K562 (cell line): ENCODE measurements around the gene CPT1C. TPM values are rescaled to one million over a fixed set of nuclear protein-coding genes. Genes with fewer than 3 reads are reported as not detected.
A peak's percentile ranks its signal among the peaks of the same experiment; 100 is the strongest.

ENCODE experiments used
- ATAC-seq: fragments of 200-7000 bp; cut with Tn5 transposase; 3 replicates; pipeline ENCODE4 v1.9.1; 2020; ENCODE audit warnings: moderate library complexity
- BruUV-seq: library from RNA; stranded (reverse); fragments of 400-500 nt; replicated peaks from 2 replicates; lab custom pipeline; 2021; lab: Mats Ljungman, UMichigan
- CTCF ChIA-PET: fragments of 300-600 bp; formaldehyde crosslinking; extraction: SDS; loops from one replicate; lab custom pipeline; 2021; ENCODE audit warnings: low intra/inter-chr PET ratio; lab: Yijun Ruan, JAX
- POLR2A ChIA-PET: fragments of 300-600, 350-650 bp; sonication (Branson Sonifier 250); formaldehyde crosslinking; extraction: SDS; loops from one replicate; lab custom pipeline; 2021; ENCODE audit warnings: antibody characterized with exemption, inconsistent platforms; lab: Yijun Ruan, JAX
- DNase-seq, 4 experiments: peaks; one replicate each; pipeline versions ENCODE4 v3.0.0 to v3.0.0-alpha.2; 2011 to 2018; ENCODE audit warnings: low spot score in 3 of 4, mixed read lengths in 3 of 4; ENCODE audit errors: extremely low read depth in 1 of 4
- FAIRE-seq: peaks from 2 replicates; lab custom pipeline; 2011; peaks lifted over from hg19 to GRCh38; lab: Jason Lieb, UNC
- H2AFZ ChIP-seq: 2 replicates; pipeline ENCODE4 v1.6.0; 2011; ENCODE audit warnings: low read depth, low read length, control low read depth, inconsistent platforms
- H3K27ac ChIP-seq: fragments of 200-600 bp; 3 replicates; pipeline ENCODE4 v1.8.0; 2011; ENCODE audit warnings: low read depth, mild to moderate bottlenecking, control low read depth, inconsistent platforms, low read length, moderate library complexity, mixed read lengths; ENCODE audit errors: extremely low read depth
- H3K27me3 ChIP-seq, 2 experiments: fragments of 300-600 bp in 1 of 2; 2 replicates in 1 of 2; 3 replicates in 1 of 2; pipeline versions ENCODE4 v1.6.0 to v1.8.0; 2011; ENCODE audit warnings: inconsistent platforms in 2 of 2, low read length in 2 of 2, mild to moderate bottlenecking in 1 of 2, mixed read lengths in 1 of 2, moderate library complexity in 1 of 2; ENCODE audit not compliant: control insufficient read depth in 2 of 2, insufficient read depth in 2 of 2
- H3K36me3 ChIP-seq: fragments of 300-600 bp; 3 replicates; pipeline ENCODE4 v1.8.0; 2011; ENCODE audit warnings: mild to moderate bottlenecking, low read length, inconsistent platforms; ENCODE audit not compliant: control insufficient read depth, insufficient read depth
- H3K4me1 ChIP-seq, 2 experiments: fragments of 200-600 bp in 1 of 2; replicated peaks in 1 of 2; 2 replicates in 1 of 2; 3 replicates in 1 of 2; pipeline versions ENCODE4 v1.5.1 to v1.8.0; 2011; ENCODE audit warnings: inconsistent platforms in 2 of 2, low read length in 2 of 2, mild to moderate bottlenecking in 1 of 2, mixed read lengths in 1 of 2, moderate library complexity in 1 of 2; ENCODE audit not compliant: control insufficient read depth in 2 of 2, insufficient read depth in 2 of 2
- H3K4me2 ChIP-seq: 2 replicates; pipeline ENCODE4 v1.6.1; 2011; ENCODE audit warnings: low read length, control low read depth, inconsistent platforms, mixed read lengths; ENCODE audit not compliant: insufficient read depth
- H3K4me3 ChIP-seq: fragments of 200-600 bp; sonication (generic), shearing (Covaris generic); 2 replicates; pipeline ENCODE4 v1.5.1; 2016; ENCODE audit warnings: control low read depth, inconsistent platforms
- H3K79me2 ChIP-seq: fragments of 200-600 bp; 3 replicates; pipeline ENCODE4 v1.8.0; 2011; ENCODE audit warnings: low read length, inconsistent platforms; ENCODE audit not compliant: control insufficient read depth, insufficient read depth
- H3K9ac ChIP-seq, 2 experiments: 2 replicates each; pipeline versions ENCODE4 v1.6.0 to v1.6.1; 2011; ENCODE audit warnings: low read depth in 2 of 2, low read length in 2 of 2, control low read depth in 1 of 2, inconsistent platforms in 1 of 2, mild to moderate bottlenecking in 1 of 2, mixed read lengths in 1 of 2; ENCODE audit not compliant: insufficient read depth in 1 of 2
- H3K9me1 ChIP-seq: one replicate; pipeline ENCODE4 v1.6.0; 2011; ENCODE audit warnings: inconsistent platforms, mild to moderate bottlenecking, low read length, moderate library complexity; ENCODE audit not compliant: control insufficient read depth, insufficient read depth
- H3K9me3 ChIP-seq: replicated peaks from 2 replicates; pipeline ENCODE4 v1.5.1; 2011; ENCODE audit warnings: low read depth, low read length, inconsistent platforms; ENCODE audit not compliant: control insufficient read depth, insufficient read depth
- H4K20me1 ChIP-seq: replicated peaks from 2 replicates; pipeline ENCODE4 v1.6.1; 2011; ENCODE audit warnings: low read length, inconsistent platforms, mixed read lengths; ENCODE audit not compliant: control insufficient read depth, insufficient read depth
- ARNT ChIP-seq, 2 experiments: fragments of 450-650 bp; IDR thresholded peaks; 2 replicates each; pipeline ENCODE4 v1.6.1; 2016; ENCODE audit warnings: mild to moderate bottlenecking in 1 of 2
- ETS2 ChIP-seq: IDR thresholded peaks from 2 replicates; pipeline ENCODE4 v1.6.1; 2016; ENCODE audit warnings: borderline replicate concordance, missing genetic modification characterization, mild to moderate bottlenecking, moderate library complexity, missing compliant biosample characterization; ENCODE audit not compliant: poor library complexity, severe bottlenecking
- FOXK2 ChIP-seq, 2 experiments: fragments of 450-650 bp; IDR thresholded peaks in 1 of 2; conservative IDR thresholded peaks in 1 of 2; 2 replicates each; pipeline ENCODE4 v1.6.1; 2016; ENCODE audit warnings: low read depth in 2 of 2, mild to moderate bottlenecking in 1 of 2
- FOXP1 ChIP-seq: sonication (generic); formaldehyde crosslinking; IDR thresholded peaks from 2 replicates; pipeline ENCODE4 v1.8.0; 2022; ENCODE audit warnings: mild to moderate bottlenecking, missing genetic modification reagents
- HDAC1 ChIP-seq, 2 experiments: fragments of 450-650 bp; IDR thresholded peaks; 2 replicates each; pipeline ENCODE4 v1.6.1; 2016 to 2017; ENCODE audit warnings: inconsistent platforms in 1 of 2, mild to moderate bottlenecking in 1 of 2, moderate library complexity in 1 of 2
- OTX1 ChIP-seq: fragments of 450-650 bp; formaldehyde crosslinking; IDR thresholded peaks from 2 replicates; pipeline ENCODE4 v1.4.0; 2022; ENCODE audit warnings: mild to moderate bottlenecking
- SIN3A ChIP-seq, 2 experiments: fragments of 150-350 bp in 1 of 2; IDR thresholded peaks; 2 replicates each; pipeline ENCODE4 v1.6.1; 2011 to 2016; ENCODE audit warnings: borderline replicate concordance in 2 of 2, low read depth in 2 of 2, low read length in 2 of 2, mild to moderate bottlenecking in 2 of 2, moderate library complexity in 2 of 2; ENCODE audit not compliant: control insufficient read depth in 1 of 2
- SUPT5H ChIP-seq: fragments of 450-650 bp; IDR thresholded peaks from 2 replicates; pipeline ENCODE4 v1.6.1; 2016
- YY1 ChIP-seq, 3 experiments: IDR thresholded peaks; 2 replicates each; pipeline ENCODE4 v1.6.1; 2011; ENCODE audit warnings: low read length in 2 of 3, mild to moderate bottlenecking in 2 of 3, moderate library complexity in 2 of 3, borderline replicate concordance in 1 of 3, control low read depth in 1 of 3, low read depth in 1 of 3; ENCODE audit not compliant: insufficient read depth in 3 of 3, insufficient replicate concordance in 2 of 3, control insufficient read depth in 1 of 3, insufficient read length in 1 of 3; ENCODE audit errors: extremely low read depth in 1 of 3
- ZNF316 ChIP-seq: fragments of 450-650 bp; IDR thresholded peaks from 2 replicates; pipeline ENCODE4 v1.6.1; 2016
- WGBS: fragments of 100-300 bp; shearing (Covaris generic); methylation state at CpG from one replicate; pipeline ENCODE4 v1.1.6; 2016; ENCODE audit warnings: low coverage, mixed read lengths; ENCODE audit not compliant: insufficient coverage; ENCODE audit errors: missing lambda C conversion rate; 5-methylcytosine and 5-hydroxymethylcytosine counted together
- in situ Hi-C: fragments of 300-500 bp; cut with MboI; formaldehyde crosslinking; loops from 4 replicates; pipeline ENCODE4 v1.15.0; 2018; ENCODE audit warnings: inconsistent platforms, mixed read lengths
- intact Hi-C: fragments of 100-400 bp; cut with micrococcal nuclease; formaldehyde crosslinking; loops from 2 replicates; pipeline ENCODE4 v1.14.2; 2022
- polyA plus RNA-seq, 8 experiments: library from polyadenylated mRNA; depleted of rRNA in 4 of 8; stranded (reverse) in 5 of 8; unstranded in 3 of 8; fragments of >200 nt; fragmentation: Nextera tagmentation in 2 of 8; fragmentation: Illumina TruSeq in 1 of 8; extraction: Ambion mirVana in 2 of 8; extraction: Trizol in 1 of 8; gene quantifications; 2 replicates each; pipeline versions ENCODE4 v1.2.1 to v1.2.3, GENCODE V29; 2011 to 2014; ENCODE audit warnings: inconsistent platforms in 1 of 8, missing spikeins in 1 of 8
- total RNA-seq, 7 experiments: library from RNA; depleted of rRNA in 6 of 7; stranded (reverse); fragments of >200 nt in 6 of 7; fragmentation: Illumina TruSeq in 2 of 7; extraction: Trizol in 2 of 7; gene quantifications; 2 replicates each; pipeline versions ENCODE4 v1.2.1 to v1.2.3, GENCODE V29; 2011 to 2021; ENCODE audit warnings: low replicate concordance in 1 of 7
- TF ChIP-seq, protein P1 (sequence below): IDR thresholded peaks from 2 replicates; pipeline ENCODE4 v1.6.1; 2011; ENCODE audit warnings: borderline replicate concordance, low read depth, mild to moderate bottlenecking, moderate library complexity, low read length; ENCODE audit not compliant: insufficient read depth, poor library complexity, severe bottlenecking
- TF ChIP-seq, protein P2 (sequence below), 2 experiments: fragments of 450-650 bp; conservative IDR thresholded peaks; 2 replicates each; pipeline ENCODE4 v1.6.1; 2017; ENCODE audit warnings: mild to moderate bottlenecking in 2 of 2, moderate library complexity in 2 of 2
- TF ChIP-seq, protein P3 (sequence below): fragments of 250-450 bp; sonication (Bioruptor Pico); IDR thresholded peaks from 2 replicates; pipeline ENCODE4 v1.9.0; 2021; ENCODE audit warnings: mild to moderate bottlenecking
- TF ChIP-seq, protein P4 (sequence below): sonication (generic); formaldehyde crosslinking; IDR thresholded peaks from 2 replicates; pipeline ENCODE4 v1.9.0; 2022; ENCODE audit warnings: mild to moderate bottlenecking, missing genetic modification reagents

The CPT1C gene
- total and polyA plus RNA-seq, 9 of the 15 experiments (the other 6 are each of a cell fraction or from before 2014, with no cell fraction given) = 1.9 to 12.3 (median 3.0) TPM

DNA sequence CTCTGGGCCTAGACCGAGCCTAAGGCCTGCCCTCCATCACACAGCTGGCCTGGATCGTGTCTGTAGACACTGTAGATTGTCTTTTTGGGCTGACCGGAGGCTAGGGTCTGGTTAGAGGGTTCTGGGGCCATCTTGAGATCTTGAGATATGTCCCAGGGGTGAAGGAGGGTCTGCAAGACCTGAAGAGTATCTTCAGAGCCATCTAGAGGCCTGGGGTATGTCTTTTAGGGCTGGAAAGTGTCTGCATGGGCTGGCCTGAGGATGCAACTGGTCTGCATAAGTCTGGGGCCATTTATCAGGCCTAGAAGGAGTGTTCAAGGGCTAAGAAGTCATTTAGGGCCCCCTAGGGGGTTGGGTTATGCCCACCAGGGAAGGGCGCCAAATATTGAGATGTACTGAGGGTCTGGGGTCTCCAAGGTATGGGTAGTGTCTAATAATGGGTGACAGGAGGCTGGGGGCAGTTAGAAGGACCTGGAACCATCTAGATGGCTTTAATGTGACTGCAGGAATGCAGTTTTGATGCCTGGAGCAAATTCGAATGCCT is 48.4 kb upstream of the CPT1C start (continued):
- TF ChIP-seq FOXP1 (0 out of 2 replicates have a peak, but pooled peaks have one; percentile 5), ETS2 (no peak)
- TF ChIP-seq, protein P1, sequence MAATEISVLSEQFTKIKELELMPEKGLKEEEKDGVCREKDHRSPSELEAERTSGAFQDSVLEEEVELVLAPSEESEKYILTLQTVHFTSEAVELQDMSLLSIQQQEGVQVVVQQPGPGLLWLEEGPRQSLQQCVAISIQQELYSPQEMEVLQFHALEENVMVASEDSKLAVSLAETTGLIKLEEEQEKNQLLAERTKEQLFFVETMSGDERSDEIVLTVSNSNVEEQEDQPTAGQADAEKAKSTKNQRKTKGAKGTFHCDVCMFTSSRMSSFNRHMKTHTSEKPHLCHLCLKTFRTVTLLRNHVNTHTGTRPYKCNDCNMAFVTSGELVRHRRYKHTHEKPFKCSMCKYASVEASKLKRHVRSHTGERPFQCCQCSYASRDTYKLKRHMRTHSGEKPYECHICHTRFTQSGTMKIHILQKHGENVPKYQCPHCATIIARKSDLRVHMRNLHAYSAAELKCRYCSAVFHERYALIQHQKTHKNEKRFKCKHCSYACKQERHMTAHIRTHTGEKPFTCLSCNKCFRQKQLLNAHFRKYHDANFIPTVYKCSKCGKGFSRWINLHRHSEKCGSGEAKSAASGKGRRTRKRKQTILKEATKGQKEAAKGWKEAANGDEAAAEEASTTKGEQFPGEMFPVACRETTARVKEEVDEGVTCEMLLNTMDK = peak; percentile 2

DNA sequence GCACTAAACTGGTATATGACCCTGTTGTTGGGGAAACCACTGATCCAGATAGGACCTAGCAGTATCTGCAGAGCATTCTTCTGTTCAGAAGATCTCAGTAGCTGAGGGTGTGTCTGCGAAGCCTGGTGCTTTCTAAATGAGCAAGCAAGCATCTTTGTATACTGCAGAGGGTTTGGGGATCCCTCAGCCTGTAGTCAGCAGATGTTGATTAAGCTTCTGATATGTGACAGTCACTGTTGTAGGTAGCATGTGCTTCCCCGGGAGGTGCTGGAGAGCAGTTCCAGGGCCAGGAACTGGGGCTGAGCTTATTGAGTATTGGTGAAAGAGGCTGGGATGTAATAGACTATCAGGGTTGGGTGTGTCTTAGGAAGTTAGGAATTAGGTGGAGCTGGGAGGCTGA is 47.5 kb upstream of the CPT1C start:
- Histone ChIP-seq H3K9ac (peak overlapping the region; percentile 49 to 98; a peak in 3 of 4 replicates), H2AFZ (no peak overlapping the region), H3K27ac (0 out of 3 replicates have a peak overlapping the region, but pooled peaks have one; percentile 97), H3K79me2 (peaks cover 48% of the 10 kb centered on the region), H4K20me1 (no peaks in the 10 kb centered on the region), H3K4me3 (peak overlapping the region; percentile 97; the same call in 1 of the 2 replicates), H3K9me3 (no peaks in the 10 kb centered on the region), H3K4me2 (peak overlapping the region; percentile 98), H3K4me1 (peaks cover 18 to 46% of the 10 kb centered on the region in 2 experiments), H3K27me3 (no peaks in the 10 kb centered on the region), H3K36me3 (peaks cover 45% of the 10 kb centered on the region; the same call in 2 of the 3 replicates), H3K9me1 (no peaks in the 10 kb centered on the region)
- CTCF ChIA-PET = no interaction called here
- WGBS = 35% methylated on average over 2 of the region's 2 CpGs
- in situ Hi-C loops = no loop called here
- FAIRE-seq = peak; percentile 79
- no TSS peak for BruUV-seq
- POLR2A ChIA-PET = interaction anchor here (0.7 to 2.8 kb wide), 8 partner anchors 11 to 147 kb away, joined by 3 to 27 read pairs (median 4); partner anchors contain the start of genes PRMT1 and RPS11
- intact Hi-C loops = loop anchor here (2.0 kb wide), 1 partner anchor 33 kb away; the partner anchor contains the start of gene PRMT1
- ATAC-seq = no peak
- peak in 3 of 4 experiments; percentile 38 to 59 (median 49) for DNase-seq
- 0 out of 2 replicates have a peak, but pooled peaks have one; percentile 16 for TF ChIP-seq ZNF316
- TF ChIP-seq YY1 (IDR thresholded peaks at IDR 0.05; ENCODE audit: borderline replicate concordance in 1 of 3, control insufficient read depth in 1 of 3, extremely low read depth in 1 of 3, insufficient read depth in 3 of 3, insufficient read length in 1 of 3, insufficient replicate concordance in 2 of 3, low read depth in 1 of 3, low read length in 2 of 3) = no peak
- 0 out of 2 replicates have a peak, but pooled peaks have one; percentile 37 for TF ChIP-seq OTX1 (CRISPR knock-in tag)
- peak in 1 of 2 experiments; percentile 14; a peak in 1 of 4 replicates for TF ChIP-seq FOXK2 (conservative IDR thresholded peaks at IDR 0.05 in 1 of 2, IDR thresholded peaks at IDR 0.05 in 1 of 2; ENCODE audit: low read depth in 2 of 2)
- TF ChIP-seq, protein P2, sequence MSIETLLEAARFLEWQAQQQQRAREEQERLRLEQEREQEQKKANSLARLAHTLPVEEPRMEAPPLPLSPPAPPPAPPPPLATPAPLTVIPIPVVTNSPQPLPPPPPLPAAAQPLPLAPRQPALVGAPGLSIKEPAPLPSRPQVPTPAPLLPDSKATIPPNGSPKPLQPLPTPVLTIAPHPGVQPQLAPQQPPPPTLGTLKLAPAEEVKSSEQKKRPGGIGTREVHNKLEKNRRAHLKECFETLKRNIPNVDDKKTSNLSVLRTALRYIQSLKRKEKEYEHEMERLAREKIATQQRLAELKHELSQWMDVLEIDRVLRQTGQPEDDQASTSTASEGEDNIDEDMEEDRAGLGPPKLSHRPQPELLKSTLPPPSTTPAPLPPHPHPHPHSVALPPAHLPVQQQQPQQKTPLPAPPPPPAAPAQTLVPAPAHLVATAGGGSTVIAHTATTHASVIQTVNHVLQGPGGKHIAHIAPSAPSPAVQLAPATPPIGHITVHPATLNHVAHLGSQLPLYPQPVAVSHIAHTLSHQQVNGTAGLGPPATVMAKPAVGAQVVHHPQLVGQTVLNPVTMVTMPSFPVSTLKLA (conservative IDR thresholded peaks at IDR 0.05) = peak in 1 of 2 experiments; percentile 58; a peak in 3 of 4 replicates
- no peak for TF ChIP-seq ARNT (IDR thresholded peaks at IDR 0.05)
- TF ChIP-seq HDAC1 (IDR thresholded peaks at IDR 0.05) = 0 out of 4 replicates have a peak, but pooled peaks of 1 of the 2 experiments have one; percentile 17
- TF ChIP-seq SIN3A (IDR thresholded peaks at IDR 0.05; ENCODE audit: borderline replicate concordance in 2 of 2, control insufficient read depth in 1 of 2, low read depth in 2 of 2, low read length in 2 of 2) = 0 out of 4 replicates have a peak, but pooled peaks of 1 of the 2 experiments have one; percentile 36
- TF ChIP-seq, protein P3, sequence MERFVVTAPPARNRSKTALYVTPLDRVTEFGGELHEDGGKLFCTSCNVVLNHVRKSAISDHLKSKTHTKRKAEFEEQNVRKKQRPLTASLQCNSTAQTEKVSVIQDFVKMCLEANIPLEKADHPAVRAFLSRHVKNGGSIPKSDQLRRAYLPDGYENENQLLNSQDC (CRISPR knock-in tag) = no peak
- 0 out of 2 replicates have a peak, but pooled peaks have one; percentile 39 for TF ChIP-seq SUPT5H
- TF ChIP-seq, protein P4, sequence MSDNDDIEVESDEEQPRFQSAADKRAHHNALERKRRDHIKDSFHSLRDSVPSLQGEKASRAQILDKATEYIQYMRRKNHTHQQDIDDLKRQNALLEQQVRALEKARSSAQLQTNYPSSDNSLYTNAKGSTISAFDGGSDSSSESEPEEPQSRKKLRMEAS (CRISPR knock-in tag) = peak; percentile 55
